NCI-H2196 treated with DMSO at 0.1 percent for 48 hours (cell line): ENCODE results near the gene CIDEB.
A peak's percentile ranks its signal among the peaks of the same experiment; 100 is the strongest.

Source experiments
- DNase-seq: peaks from one replicate; lab custom pipeline; 2025; ENCODE audit not compliant: unreplicated experiment; lab: John Stamatoyannopoulos, UW

The CIDEB gene

DNA sequence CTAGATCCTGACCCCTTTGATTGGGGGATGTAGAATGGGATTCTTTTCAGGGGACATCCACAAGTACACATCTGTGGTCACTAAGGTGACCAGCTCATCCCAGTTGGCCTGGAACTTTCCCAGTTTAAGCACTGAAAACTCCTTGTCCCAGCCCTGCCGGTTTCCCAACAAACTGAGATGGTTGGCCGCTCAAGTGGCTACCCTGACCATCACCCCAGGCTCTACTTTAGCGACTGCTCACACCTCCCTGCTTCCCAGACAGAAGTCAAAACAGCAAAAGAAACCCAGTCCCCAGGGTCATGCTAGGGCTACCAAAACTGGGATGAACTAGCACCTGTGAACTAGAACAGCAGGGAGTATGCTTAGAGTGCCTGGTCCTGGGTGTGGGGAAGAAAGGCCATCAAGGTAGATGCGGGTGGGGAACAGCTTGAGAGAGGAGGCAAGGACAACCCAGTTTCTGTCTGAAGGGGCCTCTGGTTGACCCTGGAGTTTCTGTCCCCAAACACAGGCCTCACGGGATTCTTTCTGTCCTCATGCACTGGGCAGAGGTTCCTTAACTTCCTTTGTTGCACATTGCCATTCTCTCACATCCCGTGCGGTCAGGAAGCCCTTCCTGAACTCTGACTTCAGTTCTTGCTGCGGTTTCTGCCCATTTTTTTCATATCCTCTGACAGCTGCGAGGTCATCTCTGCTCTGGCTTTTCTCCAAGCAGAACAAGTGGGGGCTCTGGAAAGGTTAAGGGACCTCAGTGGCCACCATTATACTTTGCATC is 5.1 kb upstream of the CIDEB start:
- no peak for DNase-seq

- no peak for DNase-seq
These were observed 4.2 kb upstream of the CIDEB start for GRCh38 chr14:24311837-24312615.

GRCh38 chr14:24310646-24311604 is 3.1 kb upstream of the CIDEB start, which contains the start of gene LTB4R:
TSS of gene LTB4R (plus strand) at chr14:24311502. CDS start at chr14:24315652, 4,150 bp downstream.
- peak; percentile 89 for DNase-seq

DNA sequence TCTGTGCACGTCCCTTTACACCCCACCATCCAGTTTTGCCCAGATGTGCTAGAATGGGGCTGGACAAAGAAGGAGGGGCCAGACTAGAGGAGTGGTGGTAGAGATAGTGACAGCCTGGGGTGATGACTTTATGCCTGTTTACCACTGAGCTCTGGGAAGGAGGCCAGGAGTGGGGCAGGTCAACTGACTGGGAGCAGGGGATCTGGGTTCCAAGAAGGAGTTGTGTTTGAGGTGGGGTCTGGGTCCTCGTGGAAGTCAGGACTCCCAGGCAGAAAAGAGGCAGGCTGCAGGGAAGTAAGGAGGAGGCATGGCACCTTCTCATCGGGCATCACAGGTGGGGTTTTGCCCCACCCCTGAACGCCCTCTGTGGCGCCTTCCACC is 2.5 kb upstream of the CIDEB start:
- DNase-seq, result no peak

DNA sequence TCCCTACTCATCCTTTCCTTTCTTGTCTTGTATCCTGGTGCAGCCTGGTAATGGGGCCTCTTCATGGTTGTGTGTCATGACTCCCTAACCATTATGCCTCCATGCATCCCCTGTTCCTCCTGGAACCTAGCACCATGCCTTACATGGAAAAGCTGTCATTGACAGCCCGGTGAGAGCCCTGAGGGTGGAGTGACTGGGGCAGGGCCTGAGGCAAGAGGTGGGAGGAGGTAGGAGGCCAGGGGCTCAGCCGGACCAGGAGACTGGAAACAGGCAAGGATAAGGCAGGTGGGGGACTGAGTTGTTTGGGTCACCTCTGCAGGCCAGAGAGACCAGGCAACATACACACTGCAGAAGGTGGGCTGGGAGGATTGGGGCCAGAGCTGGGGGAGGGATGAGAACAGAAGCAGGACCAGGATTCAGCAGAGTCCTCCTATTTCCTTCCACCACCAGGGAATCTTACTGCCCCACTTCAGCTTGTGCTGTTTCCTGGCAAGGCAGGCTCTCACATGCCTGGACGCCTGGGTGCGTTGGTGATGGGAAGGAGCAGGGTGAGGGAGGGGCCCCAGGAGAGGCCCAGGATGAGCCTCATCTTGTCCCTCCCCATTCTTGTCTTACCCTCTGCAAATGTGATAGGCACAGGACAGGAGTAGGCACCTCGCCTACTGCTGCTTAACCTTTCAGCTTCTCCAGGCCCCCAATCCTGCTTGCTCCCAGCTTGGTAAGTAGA is 1.9 kb upstream of the CIDEB start, which contains the start of gene LTB4R2:
TSS of gene LTB4R2 (plus strand) at position 603 of the 727 bp plus-strand sequence. CDS start 525 bp downstream, outside the sequence.
- DNase-seq, result no peak

GRCh38 chr14:24308342-24309124 is 756 bp upstream of the CIDEB start:
- DNase-seq, result no peak

GRCh38 chr14:24307156-24307574 is 612 bp downstream of the CIDEB start:
- no peak for DNase-seq

DNA sequence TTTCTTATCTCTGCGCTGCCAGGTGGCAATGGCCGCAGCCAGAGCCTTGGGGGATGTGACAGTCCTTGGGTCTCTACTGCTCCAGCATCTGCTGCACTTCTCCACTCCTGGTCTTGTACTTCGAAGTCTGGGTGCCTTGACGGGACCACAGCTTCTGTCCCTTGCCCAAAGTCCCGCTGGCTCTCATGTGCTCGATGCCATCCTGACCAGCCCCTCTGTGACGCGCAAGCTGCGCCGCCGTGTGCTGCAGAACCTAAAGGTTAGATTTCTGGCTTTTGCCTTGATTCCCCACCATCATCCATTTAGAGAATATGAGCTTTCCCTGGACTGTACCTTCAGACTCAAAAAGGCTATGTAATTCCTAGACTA is 3.8 kb downstream of the CIDEB start:
- no peak for DNase-seq

DNA sequence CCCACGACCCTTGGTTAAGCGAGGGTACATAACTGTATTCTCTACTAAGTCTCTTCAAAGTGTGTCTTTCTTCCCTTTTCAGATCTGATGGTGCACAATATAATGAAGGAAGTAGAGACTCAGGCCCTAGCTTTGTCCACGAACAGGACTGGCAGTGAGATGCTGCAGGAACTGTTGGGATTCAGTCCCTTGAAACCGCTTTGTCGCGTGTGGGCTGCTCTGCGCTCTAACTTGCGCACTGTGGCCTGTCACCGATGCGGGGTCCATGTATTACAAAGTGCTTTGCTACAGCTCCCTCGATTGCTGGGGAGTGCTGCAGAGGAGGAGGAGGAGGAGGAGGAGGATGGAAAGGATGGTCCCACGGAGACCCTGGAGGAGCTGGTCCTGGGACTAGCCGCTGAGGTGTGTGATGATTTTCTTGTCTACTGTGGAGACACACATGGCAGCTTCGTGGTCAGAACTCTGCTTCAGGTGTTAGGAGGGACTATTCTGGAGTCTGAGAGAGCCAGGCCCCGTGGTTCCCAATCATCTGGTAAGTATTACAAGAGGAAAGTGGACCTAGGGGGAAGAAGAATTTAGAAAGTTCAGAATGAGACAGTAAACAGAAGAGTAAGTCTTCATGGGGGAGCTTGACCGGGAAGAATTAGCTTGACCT is 7.3 kb downstream of the CIDEB start:
- no peak for DNase-seq

DNA sequence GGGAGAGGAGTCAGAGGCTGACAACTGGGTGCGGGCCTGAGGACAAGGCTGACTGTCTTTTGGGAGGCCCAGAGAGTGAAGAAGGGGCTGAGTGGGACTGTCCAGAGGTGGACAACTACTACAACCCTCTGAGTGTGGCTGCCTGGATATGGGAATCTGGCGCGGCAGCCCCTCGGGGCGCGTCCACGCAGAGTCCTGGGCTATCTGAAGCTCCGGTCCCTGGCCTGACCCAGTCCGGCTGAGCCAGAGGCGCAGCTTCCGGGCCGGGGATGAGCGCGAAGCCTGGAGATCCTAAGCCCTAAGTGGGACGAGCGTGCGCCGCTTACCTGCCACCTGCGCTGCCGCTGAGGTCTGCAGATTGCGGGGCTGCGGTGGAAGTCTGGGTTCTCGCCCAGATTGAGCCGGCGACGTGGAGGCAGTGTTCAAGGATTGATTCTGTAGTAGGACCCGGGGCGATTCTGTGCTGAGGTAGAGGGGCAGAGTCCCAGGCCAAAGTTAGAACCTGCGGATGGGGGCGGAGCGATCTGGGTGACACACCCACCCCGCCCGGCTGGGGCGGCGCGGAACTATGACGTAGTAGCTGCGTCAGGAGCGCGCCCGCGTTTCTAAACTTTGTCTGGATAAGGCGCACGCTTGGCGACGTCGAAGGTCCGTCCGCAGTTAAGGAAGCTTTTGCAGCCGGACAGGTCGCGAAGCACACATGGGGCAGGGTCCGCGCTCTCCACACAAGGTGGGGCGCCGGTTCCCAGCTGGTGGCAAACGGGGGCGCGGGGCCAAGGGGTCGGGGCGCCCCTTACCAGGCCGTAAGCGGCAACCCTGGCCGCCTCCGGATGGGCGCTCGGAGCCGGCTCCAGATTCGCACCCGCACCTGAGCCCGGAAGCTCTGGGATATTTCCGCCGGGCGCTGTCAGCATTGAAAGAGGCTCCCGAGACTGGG is 8.3 kb downstream of the CIDEB start, which contains the start of the genes DHRS1 and NOP9:
TSS of gene DHRS1 (minus strand) at position 526 of the 937 bp plus-strand sequence. CDS start 674 bp downstream, outside the sequence.
TSS of gene NOP9 (plus strand) at position 596 of the 937 bp plus-strand sequence. CDS start at position 701, 105 bp downstream.
- peak; percentile 73 for DNase-seq

GRCh38 chr14:24298892-24299254 is 8.9 kb downstream of the CIDEB start:
- DNase-seq, result no peak

GRCh38 chr14:24297190-24297964 is 10.4 kb downstream of the CIDEB start:
- DNase-seq, result peak; percentile 24

DNA sequence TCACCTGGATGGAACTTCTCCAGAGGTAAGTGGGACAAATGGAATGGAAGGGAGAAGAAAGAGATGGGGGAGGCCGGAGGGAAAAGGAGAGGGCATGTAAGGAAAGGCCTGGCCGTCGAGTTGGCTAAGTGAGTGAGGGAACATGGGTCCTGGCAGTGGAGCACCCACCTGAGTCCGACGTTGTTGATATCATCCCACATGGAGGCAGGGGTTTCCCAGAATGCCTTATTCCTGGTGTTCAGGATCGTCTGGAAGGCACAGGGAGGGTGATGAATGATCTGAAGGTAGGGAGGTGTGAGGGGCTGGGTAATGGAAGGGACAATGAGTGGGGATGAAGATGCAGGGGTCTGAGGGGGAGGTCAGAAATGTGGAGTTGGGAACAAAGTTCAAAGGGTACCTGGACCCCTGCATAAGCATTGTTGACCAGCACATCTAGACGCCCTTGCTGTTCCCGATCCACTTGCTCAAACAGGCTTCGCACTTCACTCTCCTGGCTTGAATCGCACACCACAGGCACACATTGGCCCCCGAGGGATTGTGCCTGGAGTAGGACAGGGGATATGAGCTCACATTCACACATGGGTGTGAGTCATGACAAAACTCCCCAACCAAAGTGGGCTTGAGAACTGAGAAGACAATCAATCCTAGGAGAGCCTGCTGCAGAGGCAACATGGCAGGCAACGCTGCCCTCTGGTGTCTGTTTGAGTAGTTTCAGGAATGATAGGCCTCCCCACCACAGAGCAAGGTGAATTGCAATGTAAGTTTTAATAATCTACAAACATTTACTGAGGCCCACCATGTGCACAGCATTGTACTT is 11.2 kb downstream of the CIDEB start:
- peak; percentile 67 for DNase-seq

GRCh38 chr14:24293525-24293924 is 14.3 kb downstream of the CIDEB start:
- no peak for DNase-seq

DNA sequence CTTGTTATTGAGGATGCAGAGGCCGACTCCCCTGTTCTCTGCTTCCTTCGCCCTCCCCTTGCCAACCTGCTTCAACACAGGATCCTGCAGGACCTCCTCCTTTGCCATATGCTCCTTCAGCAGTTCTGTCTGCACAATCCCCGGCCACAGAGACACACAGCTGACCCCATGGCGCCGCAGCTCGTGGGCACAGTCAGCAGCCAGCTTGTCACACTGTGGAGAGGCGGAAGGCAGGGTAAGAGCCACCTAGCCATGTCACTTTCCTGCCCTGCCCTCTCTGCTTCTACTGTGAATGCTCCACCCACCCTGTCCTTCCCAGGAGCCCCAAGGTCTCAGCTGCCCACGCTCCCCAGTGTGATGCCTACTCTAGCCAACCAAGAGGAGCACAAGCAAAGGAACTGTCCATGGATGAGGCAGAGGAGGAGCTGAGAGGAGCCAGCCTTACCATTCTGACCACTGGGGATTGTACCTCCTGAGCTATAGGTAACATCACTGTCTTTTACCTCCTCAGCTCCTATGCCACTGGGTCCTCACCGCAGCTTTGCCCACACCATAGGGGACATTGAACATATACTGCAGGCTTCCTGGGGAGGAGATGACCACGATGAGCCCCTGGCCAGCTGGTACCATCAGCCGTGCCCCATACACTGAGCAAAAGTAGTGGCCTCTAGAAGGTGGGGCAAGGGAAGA is 15.5 kb downstream of the CIDEB start:
- DNase-seq, result no peak
